Bronchial epithelial cell (primary cell): ENCODE data around the gene SEL1L3. TPM values are rescaled to one million over a fixed set of nuclear protein-coding genes. Genes with fewer than 3 reads are reported as not detected.

ENCODE experiments used
- DNase-seq: peaks from one replicate; pipeline ENCODE4 v3.0.0-alpha.2; 2010; ENCODE audit warnings: low read depth
- FAIRE-seq: peaks from 2 replicates; lab custom pipeline; 2011; peaks lifted over from hg19 to GRCh38; lab: Jason Lieb, UNC
- H3K27me3 ChIP-seq: 2 replicates; pipeline ENCODE4 v1.5.1; 2011; ENCODE audit warnings: low read length; ENCODE audit not compliant: control insufficient read depth, insufficient read depth
- H3K36me3 ChIP-seq: 2 replicates; pipeline ENCODE4 v1.5.1; 2011; ENCODE audit warnings: low read length; ENCODE audit not compliant: control insufficient read depth, insufficient read depth
- H3K4me3 ChIP-seq: 2 replicates; pipeline ENCODE4 v1.5.1; 2011; ENCODE audit warnings: mild to moderate bottlenecking, low read depth, low read length, control low read depth
- CTCF ChIP-seq: IDR thresholded peaks from 2 replicates; pipeline ENCODE4 v1.5.1; 2011; ENCODE audit warnings: mild to moderate bottlenecking, moderate library complexity, low read length, control low read depth, inconsistent platforms; ENCODE audit not compliant: insufficient read depth, severe bottlenecking
- total RNA-seq: library from RNA; depleted of rRNA; stranded (reverse); fragments of >200 nt; gene quantifications from 2 replicates; pipeline ENCODE4 v1.2.1, GENCODE V29; 2014

Gene SEL1L3
- total RNA-seq, 1 donor from 2014 or later, result 117 TPM

DNA sequence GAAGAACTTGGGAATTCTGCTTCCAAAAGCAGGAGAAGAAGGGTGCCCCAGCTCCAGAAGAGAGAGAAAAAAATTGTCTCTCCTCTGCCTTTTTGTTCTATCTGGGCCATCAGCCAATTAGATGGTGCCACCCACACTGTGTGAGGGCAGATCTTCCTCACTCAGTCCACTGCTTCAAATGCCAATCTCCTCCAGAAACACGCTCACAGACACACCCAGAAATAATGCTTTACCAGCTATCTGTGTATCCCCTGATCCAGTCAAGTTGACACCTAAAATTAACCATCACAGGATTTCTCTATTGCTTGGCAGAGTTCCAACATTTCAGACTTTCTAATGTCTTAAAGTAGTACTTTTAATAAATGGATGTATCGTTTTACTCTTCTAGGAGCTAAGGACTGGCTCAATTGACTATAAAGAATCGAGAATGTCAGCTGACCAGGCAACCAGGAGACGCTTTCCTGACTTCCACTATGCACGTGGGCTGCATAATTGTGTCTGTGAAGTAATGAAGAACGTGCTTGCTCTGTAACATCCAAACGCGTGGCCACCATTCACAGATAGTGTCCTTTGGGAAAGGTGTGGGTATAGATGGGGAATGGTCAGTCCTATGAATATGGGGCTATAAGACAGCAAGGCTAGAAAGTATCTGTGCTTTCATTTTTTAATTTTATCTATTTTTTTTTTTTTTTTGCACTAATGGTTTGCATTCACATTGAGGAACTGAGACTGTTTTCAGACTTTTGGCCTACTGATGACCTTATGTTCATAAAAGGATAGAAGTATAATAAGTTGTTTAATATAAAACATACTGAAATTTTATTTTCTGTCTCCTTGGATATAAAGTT, 41.3 kb upstream of the SEL1L3 start:
- H3K27me3 ChIP-seq, result no peaks in the 10 kb centered on the region
- no peak overlapping the region for H3K4me3 ChIP-seq
- no peaks in the 10 kb centered on the region for H3K36me3 ChIP-seq
- FAIRE-seq, result no peak
- TF ChIP-seq CTCF, result no peak
- no peak for DNase-seq

DNA sequence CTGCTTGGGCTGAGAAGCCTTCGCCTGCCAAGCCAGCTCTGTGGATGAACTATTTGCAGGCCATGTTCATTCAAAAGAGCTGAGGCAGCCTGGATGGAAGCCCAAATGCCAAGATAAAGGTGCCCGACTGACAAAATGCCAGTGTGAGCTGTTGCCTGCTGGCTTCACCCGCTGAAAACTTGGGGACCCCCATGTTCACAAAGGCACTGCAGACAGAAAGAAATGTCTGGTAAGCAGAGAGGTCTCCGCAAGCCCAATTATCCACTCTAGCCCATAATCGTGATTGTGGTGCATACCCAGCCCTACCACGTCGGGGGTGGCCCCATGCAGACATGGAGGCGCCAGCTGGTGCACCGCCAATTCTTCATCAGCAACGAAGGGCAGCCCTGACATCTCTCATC, 38.2 kb upstream of the SEL1L3 start:
- FAIRE-seq (no peak), DNase-seq (no peak)
- no peaks in the 10 kb centered on the region for H3K27me3 ChIP-seq
- no peaks in the 10 kb centered on the region for H3K36me3 ChIP-seq
- no peak overlapping the region for H3K4me3 ChIP-seq
- TF ChIP-seq CTCF, result no peak

- TF ChIP-seq CTCF, result no peak
- no peak for FAIRE-seq
- no peaks in the 10 kb centered on the region for H3K36me3 ChIP-seq
Measured at GRCh38 chr4:25900310-25900709, 37.5 kb upstream of the SEL1L3 start.

DNA sequence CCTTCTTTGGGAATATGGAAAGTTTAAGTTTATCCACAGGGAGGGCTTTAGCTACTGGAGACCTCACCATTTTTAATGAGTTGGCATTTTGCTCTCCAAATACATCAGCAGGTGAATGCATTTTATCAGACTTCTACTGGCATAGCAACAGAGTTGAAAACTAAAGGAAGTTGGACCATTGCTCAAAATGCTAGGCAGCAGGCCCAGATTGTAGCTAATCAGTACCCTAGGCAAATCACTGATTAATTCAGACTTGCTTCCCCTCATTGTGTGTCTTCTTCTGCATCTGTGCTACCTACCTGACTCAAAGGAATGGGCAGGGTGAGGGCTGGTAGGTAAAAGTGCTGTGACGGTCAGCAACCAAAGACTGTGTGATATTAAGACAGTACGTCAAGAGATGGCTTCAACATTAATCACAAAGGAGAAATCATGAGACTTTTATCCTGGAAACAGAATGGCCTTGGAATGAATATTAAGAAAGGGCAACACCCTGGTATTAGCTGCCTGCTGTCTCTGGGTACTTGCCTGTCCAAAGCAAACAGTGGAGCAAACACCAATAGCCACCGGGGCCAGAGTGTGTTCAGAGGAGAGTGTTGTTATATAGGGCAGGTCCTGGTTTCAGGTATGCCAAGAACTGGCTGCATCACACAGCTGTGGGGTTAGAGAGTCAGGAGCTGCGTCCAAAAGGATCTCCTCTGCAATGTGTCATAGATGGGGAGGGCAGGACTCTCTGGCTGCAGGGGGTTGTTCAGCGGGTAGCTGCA, 34.2 kb upstream of the SEL1L3 start:
- TF ChIP-seq CTCF, result no peak
- peak; percentile 36 for FAIRE-seq
- H3K4me3 ChIP-seq, result no peak overlapping the region
- no peak for DNase-seq
- no peaks in the 10 kb centered on the region for H3K36me3 ChIP-seq
- H3K27me3 ChIP-seq, result no peaks in the 10 kb centered on the region

More at GRCh38 chr4:25900310-25900709, 37.5 kb upstream of the SEL1L3 start:
- no peak for DNase-seq
- Histone ChIP-seq H3K4me3 (no peak overlapping the region), H3K27me3 (no peaks in the 10 kb centered on the region)

DNA sequence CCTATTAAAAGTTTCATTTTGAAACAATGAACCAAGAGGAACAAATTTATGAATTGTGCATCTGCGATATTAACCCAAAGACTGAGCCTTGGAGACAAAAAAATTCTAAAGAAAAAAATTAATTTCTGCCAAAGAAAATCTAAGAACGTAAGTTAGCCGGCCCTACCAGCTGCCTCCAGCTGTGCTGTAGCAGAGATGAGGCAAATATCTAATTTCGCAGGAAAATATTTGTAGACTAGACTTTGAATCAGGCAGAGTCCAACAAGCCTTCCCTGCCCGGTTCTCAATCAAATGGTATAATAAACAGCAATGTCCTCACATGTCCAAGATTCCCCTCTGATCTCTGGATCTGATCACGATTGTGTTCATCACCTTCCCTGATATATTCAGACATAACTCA, 30.0 kb upstream of the SEL1L3 start:
- no peak for DNase-seq
- TF ChIP-seq CTCF, result no peak
- FAIRE-seq, result no peak
- H3K36me3 ChIP-seq, result no peaks in the 10 kb centered on the region
- H3K27me3 ChIP-seq, result no peaks in the 10 kb centered on the region
- H3K4me3 ChIP-seq, result no peak overlapping the region
